DMS 273 treated with DMSO at 0.1 percent for 48 hours (cell line): ENCODE data around the gene GPALPP1.
A peak's percentile ranks its signal among the peaks of the same experiment; 100 is the strongest.
"Not testable (repeated sequence)": the region's sequence is repeated elsewhere in the genome, so short reads cannot be mapped to it uniquely, and the experiment has no call there.

Experiments used
- DNase-seq: peaks from one replicate; lab custom pipeline; 2025; lab: John Stamatoyannopoulos, UW

The GPALPP1 gene, protein sequence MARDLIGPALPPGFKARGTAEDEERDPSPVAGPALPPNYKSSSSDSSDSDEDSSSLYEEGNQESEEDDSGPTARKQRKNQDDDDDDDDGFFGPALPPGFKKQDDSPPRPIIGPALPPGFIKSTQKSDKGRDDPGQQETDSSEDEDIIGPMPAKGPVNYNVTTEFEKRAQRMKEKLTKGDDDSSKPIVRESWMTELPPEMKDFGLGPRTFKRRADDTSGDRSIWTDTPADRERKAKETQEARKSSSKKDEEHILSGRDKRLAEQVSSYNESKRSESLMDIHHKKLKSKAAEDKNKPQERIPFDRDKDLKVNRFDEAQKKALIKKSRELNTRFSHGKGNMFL

DNA sequence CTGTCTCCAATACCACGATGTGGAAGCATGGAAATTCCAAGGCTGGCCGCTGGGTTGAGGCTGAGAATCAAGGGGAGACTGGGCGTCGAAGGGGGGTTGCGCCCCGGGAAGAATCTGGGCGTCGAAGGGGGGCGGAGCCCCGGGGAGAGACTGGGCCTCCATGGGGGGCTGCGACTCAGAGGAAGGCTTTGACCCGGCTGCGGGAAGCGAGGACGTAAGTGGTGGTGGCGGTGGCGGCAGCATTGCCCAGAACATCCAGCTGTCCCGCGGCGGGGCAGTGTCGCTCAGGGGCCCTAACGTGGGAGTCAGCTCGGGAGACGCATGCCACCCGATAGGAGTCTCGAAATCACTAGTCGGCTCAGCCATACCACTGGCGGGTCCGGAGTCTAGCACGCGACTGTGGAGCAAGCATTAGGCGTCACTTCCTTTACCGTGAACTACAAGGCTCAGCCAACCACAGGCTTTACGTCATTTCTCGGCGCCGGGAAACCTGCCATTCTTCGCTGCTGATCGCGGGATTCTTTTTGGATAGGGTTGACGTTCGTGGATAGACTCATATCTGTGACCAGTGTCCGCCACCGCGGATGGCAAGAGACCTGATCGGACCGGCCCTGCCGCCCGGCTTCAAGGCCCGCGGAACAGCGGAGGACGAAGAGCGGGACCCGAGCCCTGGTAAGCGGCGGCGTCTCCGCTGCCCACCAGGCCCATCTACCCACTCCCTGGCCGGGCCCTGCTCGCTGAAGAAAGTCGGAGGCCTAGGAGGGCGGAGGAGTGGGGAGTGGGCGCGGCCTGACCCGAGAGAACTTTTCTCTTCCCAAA, at the start of gene GPALPP1, which contains the start of gene NUFIP1:
TSS of gene GPALPP1 (plus strand) at position 468 of the 819 bp plus-strand sequence. CDS start at position 585, 117 bp downstream.
TSS of gene NUFIP1 (minus strand) at position 401 of the 819 bp plus-strand sequence. CDS start at position 366, 35 bp downstream.
- peak; percentile 72 for DNase-seq

- not testable (repeated sequence) for DNase-seq
Measured at GRCh38 chr13:44943411-44943810, 45.9 kb upstream of the GPALPP1 start.

GRCh38 chr13:44951184-44951583, 38.2 kb upstream of the GPALPP1 start:
- DNase-seq = no peak

- no peak for DNase-seq
Measured at GRCh38 chr13:44952671-44953070, 36.7 kb upstream of the GPALPP1 start.

DNA sequence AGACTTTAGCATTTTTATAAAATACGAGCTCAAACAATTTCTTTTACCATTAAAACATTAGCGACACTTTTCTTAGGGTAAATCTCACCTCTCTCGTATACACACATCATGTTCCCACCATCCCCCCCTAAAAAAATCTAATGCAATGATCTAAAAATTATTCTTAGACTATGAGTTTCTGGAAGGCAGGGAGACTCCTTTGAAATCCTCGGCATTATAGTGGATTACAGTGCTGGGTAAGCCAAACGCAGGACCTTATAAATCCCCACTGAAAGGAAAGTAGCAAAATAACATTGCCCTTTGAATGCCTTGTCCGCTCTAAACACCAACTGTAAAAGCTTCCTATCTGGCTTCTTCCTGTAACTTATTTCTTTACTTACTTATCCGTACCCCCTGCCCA, 35.1 kb upstream of the GPALPP1 start:
- DNase-seq = no peak

- DNase-seq = no peak
Measured at GRCh38 chr13:44955406-44955805, 33.9 kb upstream of the GPALPP1 start.

DNA sequence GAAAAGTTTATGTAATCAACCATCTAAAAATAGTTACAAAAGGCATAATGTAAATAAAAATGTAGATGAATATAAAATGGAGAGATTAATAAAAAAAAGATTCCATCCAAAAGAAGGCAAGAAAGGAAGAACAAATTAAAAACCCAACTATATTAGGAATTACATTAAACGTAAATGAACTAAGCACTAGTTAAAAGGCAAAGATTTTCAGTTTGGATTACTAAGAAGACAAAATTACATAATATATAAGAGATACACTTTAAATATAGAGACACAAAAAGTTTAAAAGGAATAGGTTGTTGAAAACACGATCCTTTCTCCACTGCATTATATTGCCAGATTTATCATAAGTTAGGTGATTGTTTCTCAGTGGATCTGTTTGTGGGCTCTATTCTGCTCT, 27.3 kb upstream of the GPALPP1 start:
- no peak for DNase-seq

DNA sequence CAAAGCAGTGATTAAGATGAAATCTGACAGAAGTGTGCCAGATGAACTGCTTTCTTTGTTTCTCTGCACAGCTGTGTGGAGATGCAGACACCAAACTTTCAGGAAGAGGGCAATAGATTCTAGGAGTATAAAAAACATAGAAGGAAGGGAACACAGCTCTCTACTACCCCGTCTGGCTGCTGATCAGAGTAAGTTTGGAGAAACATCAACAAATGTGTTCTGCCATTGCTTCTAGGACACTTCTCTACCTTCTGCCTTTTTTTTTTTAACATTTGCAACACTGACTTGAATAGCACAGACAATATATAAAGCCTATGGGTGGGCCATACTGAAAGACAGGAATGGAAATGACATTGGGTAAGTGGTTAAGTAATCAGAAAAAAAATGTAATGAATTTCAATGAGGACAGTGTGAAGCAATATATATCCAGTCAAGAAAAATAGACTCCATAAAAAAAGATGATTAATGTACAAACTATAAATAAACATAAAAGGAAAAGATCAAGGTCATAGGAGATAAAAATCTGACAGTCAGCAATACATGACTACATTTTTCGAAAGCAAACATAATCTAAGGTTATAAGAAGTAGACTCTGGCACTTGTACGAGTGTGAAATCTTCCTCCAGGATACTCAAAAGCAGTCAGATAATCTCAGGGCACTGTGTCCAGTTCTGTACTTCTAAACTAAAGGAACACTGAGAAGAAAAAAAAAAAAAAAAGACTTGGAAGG, 21.5 kb upstream of the GPALPP1 start:
- no peak for DNase-seq

GRCh38 chr13:44968434-44968815, 20.9 kb upstream of the GPALPP1 start:
- no peak for DNase-seq

- no peak for DNase-seq
Measured at GRCh38 chr13:44969551-44970484, 19.5 kb upstream of the GPALPP1 start.

GRCh38 chr13:44971656-44972595, 17.4 kb upstream of the GPALPP1 start:
- no peak for DNase-seq

DNA sequence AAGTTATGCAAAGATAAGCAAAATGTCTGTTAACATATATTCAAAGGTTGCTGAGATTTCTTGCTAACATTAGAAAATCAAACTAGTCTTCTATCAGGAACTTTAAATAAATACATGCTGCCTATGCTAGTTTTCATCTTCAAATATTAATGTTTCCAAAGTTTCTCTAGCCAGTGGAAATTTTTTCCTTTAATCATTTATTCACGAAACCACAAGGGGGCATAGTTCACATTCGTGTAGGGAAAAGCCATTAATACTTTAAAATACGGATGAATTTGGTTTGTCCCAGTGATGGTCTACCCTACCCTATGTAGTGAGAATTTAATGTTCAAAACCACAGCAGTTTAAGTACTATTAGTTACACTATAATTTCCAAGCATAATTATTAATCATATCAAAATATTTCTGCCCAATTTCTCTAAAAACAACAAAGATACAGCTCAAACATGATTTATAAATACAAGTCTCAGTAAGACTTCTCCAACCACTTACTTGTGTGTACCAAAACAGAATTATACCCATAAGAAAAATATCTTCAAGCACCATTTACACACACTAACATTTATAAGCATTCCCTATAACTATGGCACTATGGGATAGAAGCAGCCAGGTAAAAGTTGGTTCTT, 16.3 kb upstream of the GPALPP1 start:
- no peak for DNase-seq

- DNase-seq = no peak
Measured at GRCh38 chr13:44974056-44974793, 15.1 kb upstream of the GPALPP1 start.

DNA sequence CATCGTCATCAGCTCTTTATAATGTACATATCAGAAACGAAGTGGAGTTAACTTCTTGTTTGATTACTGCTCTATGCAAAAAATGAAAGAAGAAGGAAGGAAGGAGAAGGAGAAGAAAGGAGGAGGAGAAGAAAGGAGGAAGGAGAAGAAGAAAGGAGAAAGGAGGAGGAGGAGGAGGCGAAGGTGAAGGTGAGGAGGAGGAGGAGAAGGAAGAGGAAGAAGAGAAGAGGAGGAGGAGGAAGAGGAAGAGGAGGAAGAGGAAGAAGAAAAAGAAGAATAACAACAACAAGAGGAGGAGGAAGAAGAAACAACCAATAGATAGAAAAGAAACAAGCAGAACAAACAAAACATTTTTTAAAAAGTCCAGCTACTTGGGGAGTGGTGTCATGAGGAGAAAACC, 13.1 kb upstream of the GPALPP1 start:
- DNase-seq = no peak

GRCh38 chr13:44976949-44977583, 12.3 kb upstream of the GPALPP1 start:
- DNase-seq = no peak

DNA sequence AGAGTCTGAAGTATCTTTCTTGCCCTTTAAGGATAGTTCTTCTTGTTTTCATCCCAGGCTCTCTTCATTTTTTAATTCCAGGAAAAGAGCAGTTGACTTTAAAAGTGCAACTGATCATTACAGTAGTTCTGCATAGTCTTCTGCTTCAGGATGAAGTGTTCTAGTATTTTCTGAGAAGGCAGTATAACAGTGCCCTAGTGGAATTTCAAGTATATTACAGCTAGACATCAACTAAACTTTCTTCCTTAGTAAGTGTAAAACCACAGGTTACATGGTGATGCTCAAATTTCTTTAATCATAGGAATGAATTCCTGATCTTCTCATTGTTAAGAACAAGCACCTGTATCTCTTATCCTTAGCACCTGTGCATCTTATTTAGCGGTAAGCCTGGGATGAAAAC, 11.0 kb upstream of the GPALPP1 start:
- no peak for DNase-seq

DNA sequence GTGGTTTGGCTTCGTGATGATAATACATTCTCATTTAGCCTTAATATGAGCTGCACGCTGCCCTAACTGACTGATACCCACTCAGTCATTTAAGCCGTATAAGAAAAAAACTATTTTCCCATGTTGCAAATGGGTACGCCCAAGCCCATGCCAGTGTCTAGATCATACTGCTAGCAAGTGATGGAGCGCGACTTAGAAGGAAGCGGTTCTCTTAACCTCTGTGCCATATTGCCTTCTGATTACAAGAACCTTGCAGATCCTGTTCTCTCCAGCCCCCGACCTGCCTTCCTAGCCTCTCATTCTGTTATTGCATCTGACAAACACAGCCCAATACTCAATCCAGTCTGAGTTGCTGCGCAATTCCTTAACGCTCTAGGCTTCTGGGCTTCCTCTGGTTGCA, 603 bp downstream of the GPALPP1 start:
- DNase-seq = no peak

GRCh38 chr13:45003417-45003816, 14.1 kb downstream of the GPALPP1 start:
- no peak for DNase-seq

GRCh38 chr13:45004096-45004495, 14.8 kb downstream of the GPALPP1 start:
- no peak for DNase-seq
